ENCODE measurements around the gene IDH3B. TPM values are rescaled to one million over a fixed set of nuclear protein-coding genes. Genes with fewer than 3 reads are reported as not detected.
"Not testable (repeated sequence)": the region's sequence is repeated elsewhere in the genome, so short reads cannot be mapped to it uniquely, and the experiment has no call there.

The IDH3B gene
- total and polyA plus RNA-seq, 2 donors (not counting 1 experiment from before 2014, with no cell fraction given): 77.0 to 98.2 TPM

DNA sequence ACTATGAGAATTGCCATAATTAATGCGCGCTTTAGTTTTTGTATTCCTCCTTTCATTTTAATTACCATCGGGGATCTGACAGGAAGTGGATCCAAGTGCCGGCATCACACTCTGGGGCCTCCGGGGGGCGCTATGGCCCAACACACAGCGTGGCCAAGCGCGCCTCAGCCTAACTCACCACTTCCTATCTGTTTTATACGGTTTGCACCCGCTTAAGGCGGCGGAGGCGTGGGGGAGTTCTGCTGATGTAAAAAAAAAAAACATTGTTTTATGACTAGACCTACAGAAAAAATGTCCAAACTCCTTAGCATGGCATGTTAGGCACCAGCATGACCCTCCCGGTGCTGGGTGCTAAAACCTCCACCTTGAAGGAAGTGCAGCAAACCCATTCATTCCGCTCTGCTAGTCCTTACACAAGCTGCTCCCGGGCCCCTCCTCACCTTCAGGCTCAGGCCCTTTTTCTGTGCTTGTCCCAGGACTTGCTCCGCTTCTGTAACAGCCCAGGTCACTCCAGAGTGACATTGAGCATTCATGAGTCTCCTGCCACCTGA lies 24.1 kb upstream of the IDH3B start:
- TF ChIP-seq, protein P1, sequence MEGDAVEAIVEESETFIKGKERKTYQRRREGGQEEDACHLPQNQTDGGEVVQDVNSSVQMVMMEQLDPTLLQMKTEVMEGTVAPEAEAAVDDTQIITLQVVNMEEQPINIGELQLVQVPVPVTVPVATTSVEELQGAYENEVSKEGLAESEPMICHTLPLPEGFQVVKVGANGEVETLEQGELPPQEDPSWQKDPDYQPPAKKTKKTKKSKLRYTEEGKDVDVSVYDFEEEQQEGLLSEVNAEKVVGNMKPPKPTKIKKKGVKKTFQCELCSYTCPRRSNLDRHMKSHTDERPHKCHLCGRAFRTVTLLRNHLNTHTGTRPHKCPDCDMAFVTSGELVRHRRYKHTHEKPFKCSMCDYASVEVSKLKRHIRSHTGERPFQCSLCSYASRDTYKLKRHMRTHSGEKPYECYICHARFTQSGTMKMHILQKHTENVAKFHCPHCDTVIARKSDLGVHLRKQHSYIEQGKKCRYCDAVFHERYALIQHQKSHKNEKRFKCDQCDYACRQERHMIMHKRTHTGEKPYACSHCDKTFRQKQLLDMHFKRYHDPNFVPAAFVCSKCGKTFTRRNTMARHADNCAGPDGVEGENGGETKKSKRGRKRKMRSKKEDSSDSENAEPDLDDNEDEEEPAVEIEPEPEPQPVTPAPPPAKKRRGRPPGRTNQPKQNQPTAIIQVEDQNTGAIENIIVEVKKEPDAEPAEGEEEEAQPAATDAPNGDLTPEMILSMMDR (conservative IDR thresholded peaks at IDR 0.05 in 1 of 2, IDR thresholded peaks at IDR 0.05 in 1 of 2; ENCODE audit: low read depth in 1 of 2, low read length in 2 of 2): peak; percentile 37 to 72
- TF ChIP-seq EZH2 (IDR thresholded peaks at IDR 0.05; ENCODE audit: low read length, missing control alignments): no peak
- no peak overlapping the region for H3K9ac ChIP-seq (ENCODE audit: insufficient read depth, low read length)
- peak; percentile 16 to 51 for DNase-seq (ENCODE audit: low read depth in 2 of 2)
- no peak overlapping the region for H3K4me3 ChIP-seq (replicated peaks in 1 of 4; ENCODE audit: control extremely low read depth in 1 of 4, insufficient read depth in 1 of 4, low read depth in 3 of 4, low read length in 4 of 4)
- H3K36me3 ChIP-seq (ENCODE audit: control insufficient read depth, insufficient read depth, low read length): no peaks in the 10 kb centered on the region
- H2AFZ ChIP-seq (ENCODE audit: low read length): no peak overlapping the region
- H3K27ac ChIP-seq (ENCODE audit: insufficient read depth, low read length): no peak overlapping the region
- no peak overlapping the region for H3K4me2 ChIP-seq (ENCODE audit: extremely low read depth, insufficient read depth, low read length)
- no peaks in the 10 kb centered on the region for H3K9me3 ChIP-seq (ENCODE audit: control insufficient read depth, insufficient read depth, low read depth, low read length)
- H4K20me1 ChIP-seq (ENCODE audit: control insufficient read depth, extremely low read depth, insufficient read depth, low read length): no peaks in the 10 kb centered on the region
- no peaks in the 10 kb centered on the region for H3K79me2 ChIP-seq (ENCODE audit: control insufficient read depth, insufficient read depth, low read length)
- H3K4me1 ChIP-seq (ENCODE audit: control insufficient read depth, extremely low read depth, insufficient read depth, low read length): no peaks in the 10 kb centered on the region
- peaks cover 21% of the 10 kb centered on the region for H3K27me3 ChIP-seq (ENCODE audit: control insufficient read depth, insufficient read depth, low read length)

- H3K4me2 ChIP-seq (ENCODE audit: extremely low read depth, insufficient read depth, low read length): no peak overlapping the region
- no peak for TF ChIP-seq EZH2 (IDR thresholded peaks at IDR 0.05; ENCODE audit: low read length, missing control alignments)
- TF ChIP-seq, protein P1 (conservative IDR thresholded peaks at IDR 0.05 in 1 of 2, IDR thresholded peaks at IDR 0.05 in 1 of 2; ENCODE audit: low read depth in 1 of 2, low read length in 2 of 2): no peak
Observed at GRCh38 chr20:2687514-2687913, 23.5 kb upstream of the IDH3B start.

DNA sequence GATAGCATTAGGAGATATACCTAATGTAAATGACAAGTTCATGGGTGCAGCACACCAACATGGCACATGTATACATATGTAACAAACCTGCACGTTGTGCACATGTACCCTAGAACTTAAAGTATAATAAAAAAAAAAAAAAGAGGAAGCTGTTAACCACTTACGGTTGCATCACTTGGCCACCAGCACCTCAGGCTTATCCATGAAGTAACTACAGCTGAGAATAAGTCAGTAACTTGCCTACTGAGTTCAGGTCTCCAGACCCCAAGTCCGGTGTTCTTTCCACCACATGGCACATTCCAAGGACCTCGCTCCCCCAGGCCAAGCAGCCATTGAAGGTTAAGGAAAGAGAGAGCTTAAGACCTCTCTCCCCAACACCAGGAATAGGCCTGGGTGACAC lies 20.8 kb upstream of the IDH3B start:
- not testable (repeated sequence) for DNase-seq (ENCODE audit: low read depth in 2 of 2); H3K9ac ChIP-seq (ENCODE audit: insufficient read depth, low read length)

More at GRCh38 chr20:2687514-2687913, 23.5 kb upstream of the IDH3B start:
- no peak overlapping the region for H2AFZ ChIP-seq (ENCODE audit: low read length)
- H3K36me3 ChIP-seq (ENCODE audit: control insufficient read depth, insufficient read depth, low read length): no peaks in the 10 kb centered on the region
- H4K20me1 ChIP-seq (ENCODE audit: control insufficient read depth, extremely low read depth, insufficient read depth, low read length): no peaks in the 10 kb centered on the region
- H3K9me3 ChIP-seq (ENCODE audit: control insufficient read depth, insufficient read depth, low read depth, low read length): no peaks in the 10 kb centered on the region
- H3K27me3 ChIP-seq (ENCODE audit: control insufficient read depth, insufficient read depth, low read length): peaks cover 21% of the 10 kb centered on the region
- H3K4me1 ChIP-seq (ENCODE audit: control insufficient read depth, extremely low read depth, insufficient read depth, low read length): no peaks in the 10 kb centered on the region
- H3K79me2 ChIP-seq (ENCODE audit: control insufficient read depth, insufficient read depth, low read length): no peaks in the 10 kb centered on the region
- no peak overlapping the region for H3K4me3 ChIP-seq (replicated peaks in 1 of 4; ENCODE audit: control extremely low read depth in 1 of 4, insufficient read depth in 1 of 4, low read depth in 3 of 4, low read length in 4 of 4)
- H3K27ac ChIP-seq (ENCODE audit: insufficient read depth, low read length): no peak overlapping the region
- H3K9ac ChIP-seq (ENCODE audit: insufficient read depth, low read length): no peak overlapping the region
- DNase-seq (ENCODE audit: low read depth in 2 of 2): no peak

DNA sequence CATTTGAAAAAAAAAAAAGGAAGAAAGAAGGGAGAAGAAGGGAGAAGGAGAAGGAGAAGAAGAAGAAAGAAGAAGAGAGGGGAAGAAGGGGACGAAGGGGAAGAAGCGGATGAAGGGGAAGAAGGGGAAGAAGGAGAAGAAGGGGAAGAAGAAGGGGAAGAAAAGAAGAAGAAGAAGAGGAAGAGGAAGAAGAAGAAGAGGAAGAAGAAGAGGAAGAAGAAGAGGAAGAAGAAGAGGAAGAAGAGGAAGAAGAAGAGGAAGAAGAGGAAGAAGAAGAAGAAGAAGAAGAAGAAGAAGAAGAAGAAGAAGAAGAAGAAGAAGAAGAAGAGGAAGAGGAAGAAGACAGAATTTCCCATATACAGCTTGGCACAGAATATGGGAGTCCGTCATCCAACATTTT lies 18.0 kb upstream of the IDH3B start:
- not testable (repeated sequence) for H3K4me1 ChIP-seq (ENCODE audit: control insufficient read depth, extremely low read depth, insufficient read depth, low read length); H3K9me3 ChIP-seq (ENCODE audit: control insufficient read depth, insufficient read depth, low read depth, low read length); H3K4me2 ChIP-seq (ENCODE audit: extremely low read depth, insufficient read depth, low read length); H3K27me3 ChIP-seq (ENCODE audit: control insufficient read depth, insufficient read depth, low read length); H3K9ac ChIP-seq (ENCODE audit: insufficient read depth, low read length); H3K4me3 ChIP-seq (replicated peaks in 1 of 4; ENCODE audit: control extremely low read depth in 1 of 4, insufficient read depth in 1 of 4, low read depth in 3 of 4, low read length in 4 of 4); H3K79me2 ChIP-seq (ENCODE audit: control insufficient read depth, insufficient read depth, low read length); H3K27ac ChIP-seq (ENCODE audit: insufficient read depth, low read length); DNase-seq (ENCODE audit: low read depth in 2 of 2); H2AFZ ChIP-seq (ENCODE audit: low read length); H4K20me1 ChIP-seq (ENCODE audit: control insufficient read depth, extremely low read depth, insufficient read depth, low read length); H3K36me3 ChIP-seq (ENCODE audit: control insufficient read depth, insufficient read depth, low read length)

More for the DNA sequence above, 20.8 kb upstream of the IDH3B start:
- not testable (repeated sequence) for H3K36me3 ChIP-seq (ENCODE audit: control insufficient read depth, insufficient read depth, low read length); H3K9me3 ChIP-seq (ENCODE audit: control insufficient read depth, insufficient read depth, low read depth, low read length); H3K4me3 ChIP-seq (replicated peaks in 1 of 4; ENCODE audit: control extremely low read depth in 1 of 4, insufficient read depth in 1 of 4, low read depth in 3 of 4, low read length in 4 of 4); H3K4me2 ChIP-seq (ENCODE audit: extremely low read depth, insufficient read depth, low read length); H4K20me1 ChIP-seq (ENCODE audit: control insufficient read depth, extremely low read depth, insufficient read depth, low read length); H3K27me3 ChIP-seq (ENCODE audit: control insufficient read depth, insufficient read depth, low read length); H3K4me1 ChIP-seq (ENCODE audit: control insufficient read depth, extremely low read depth, insufficient read depth, low read length); H3K27ac ChIP-seq (ENCODE audit: insufficient read depth, low read length); H3K79me2 ChIP-seq (ENCODE audit: control insufficient read depth, insufficient read depth, low read length); H2AFZ ChIP-seq (ENCODE audit: low read length)

All from fibroblast of lung (primary cell).